K562 (cell line): ENCODE data around the gene HOXC12. TPM values are rescaled to one million over a fixed set of nuclear protein-coding genes. Genes with fewer than 3 reads are reported as not detected.

Experiments
- CBFA2T2 ChIP-seq: fragments of 450-650 bp; conservative IDR thresholded peaks from 2 replicates; pipeline ENCODE4 v1.6.1; 2017; ENCODE audit warnings: mild to moderate bottlenecking
- E2F6 ChIP-seq, 2 experiments: IDR thresholded peaks; 2 replicates each; pipeline ENCODE4 v1.6.1; 2011; ENCODE audit warnings: borderline replicate concordance in 1 of 2, control low read depth in 1 of 2, low read depth in 1 of 2, low read length in 1 of 2, mild to moderate bottlenecking in 1 of 2, mixed read lengths in 1 of 2, moderate library complexity in 1 of 2; ENCODE audit not compliant: insufficient read depth in 1 of 2, insufficient read length in 1 of 2, poor library complexity in 1 of 2, severe bottlenecking in 1 of 2; ENCODE audit errors: extremely low read depth in 1 of 2
- EZH2 ChIP-seq: IDR thresholded peaks from 2 replicates; pipeline ENCODE4 v1.6.1; 2012; ENCODE audit warnings: low read depth, mild to moderate bottlenecking, inconsistent platforms, low read length, borderline replicate concordance
- FOXM1 ChIP-seq, 2 experiments: fragments of 450-650 bp in 1 of 2; sonication (generic) in 1 of 2; formaldehyde crosslinking in 1 of 2; IDR thresholded peaks; 2 replicates each; pipeline versions ENCODE4 v1.6.1 to v1.9.0; 2017 to 2022; ENCODE audit warnings: low read depth in 2 of 2, mild to moderate bottlenecking in 2 of 2, missing genetic modification reagents in 1 of 2, moderate library complexity in 1 of 2
- KDM1A ChIP-seq, 2 experiments: fragments of 450-650 bp; IDR thresholded peaks; 2 replicates each; pipeline ENCODE4 v1.6.1; 2016; ENCODE audit warnings: mild to moderate bottlenecking in 2 of 2
- LEF1 ChIP-seq: fragments of 450-650 bp; IDR thresholded peaks from 2 replicates; pipeline ENCODE4 v1.6.1; 2016; ENCODE audit warnings: mild to moderate bottlenecking
- MAZ ChIP-seq, 2 experiments: fragments of 450-650 bp in 1 of 2; sonication (generic) in 1 of 2; formaldehyde crosslinking; IDR thresholded peaks in 1 of 2; conservative IDR thresholded peaks in 1 of 2; 2 replicates each; pipeline versions ENCODE4 v1.4.0 to v1.5.0; 2020; ENCODE audit warnings: mild to moderate bottlenecking in 1 of 2, missing genetic modification reagents in 1 of 2
- MTA1 ChIP-seq: fragments of 450-650 bp; IDR thresholded peaks from 2 replicates; pipeline ENCODE4 v1.6.1; 2017; ENCODE audit warnings: borderline replicate concordance
- PBX2 ChIP-seq, 2 experiments: IDR thresholded peaks in 1 of 2; conservative IDR thresholded peaks in 1 of 2; 2 replicates each; pipeline ENCODE4 v1.6.1; 2016; ENCODE audit warnings: low read depth in 2 of 2, mild to moderate bottlenecking in 1 of 2, missing compliant biosample characterization in 1 of 2, missing genetic modification characterization in 1 of 2, moderate library complexity in 1 of 2
- SPI1 ChIP-seq: IDR thresholded peaks from 2 replicates; pipeline ENCODE4 v1.6.1; 2011; ENCODE audit warnings: low read depth, low read length, control low read depth, borderline replicate concordance
- TCF15 ChIP-seq: fragments of 250-450 bp; sonication (Bioruptor Pico); IDR thresholded peaks from 2 replicates; pipeline ENCODE4 v1.8.0; 2022; ENCODE audit warnings: moderate library complexity, mild to moderate bottlenecking, inconsistent platforms
- ZNF444 ChIP-seq: fragments of 250-450 bp; sonication (Bioruptor Pico); IDR thresholded peaks from 2 replicates; pipeline ENCODE4 v1.4.0; 2020; ENCODE audit warnings: mild to moderate bottlenecking, moderate library complexity
- polyA plus RNA-seq, 8 experiments: library from polyadenylated mRNA; depleted of rRNA in 4 of 8; stranded (reverse) in 5 of 8; unstranded in 3 of 8; fragments of >200 nt; fragmentation: Nextera tagmentation in 2 of 8; fragmentation: Illumina TruSeq in 1 of 8; extraction: Ambion mirVana in 2 of 8; extraction: Trizol in 1 of 8; gene quantifications; 2 replicates each; pipeline versions ENCODE4 v1.2.1 to v1.2.3, GENCODE V29; 2011 to 2014; ENCODE audit warnings: inconsistent platforms in 1 of 8, missing spikeins in 1 of 8
- total RNA-seq, 7 experiments: library from RNA; depleted of rRNA in 6 of 7; stranded (reverse); fragments of >200 nt in 6 of 7; fragmentation: Illumina TruSeq in 2 of 7; extraction: Trizol in 2 of 7; gene quantifications; 2 replicates each; pipeline versions ENCODE4 v1.2.1 to v1.2.3, GENCODE V29; 2011 to 2021; ENCODE audit warnings: low replicate concordance in 1 of 7
- TF ChIP-seq, protein P1 (sequence below): IDR thresholded peaks from 2 replicates; pipeline ENCODE4 v1.6.1; 2014; ENCODE audit warnings: antibody characterized with exemption

The HOXC12 gene
- total and polyA plus RNA-seq, 9 of the 15 experiments (the other 6 are each of a cell fraction or from before 2014, with no cell fraction given), result 0.04 to 0.36 (median 0.11) TPM; not detected in 1

DNA sequence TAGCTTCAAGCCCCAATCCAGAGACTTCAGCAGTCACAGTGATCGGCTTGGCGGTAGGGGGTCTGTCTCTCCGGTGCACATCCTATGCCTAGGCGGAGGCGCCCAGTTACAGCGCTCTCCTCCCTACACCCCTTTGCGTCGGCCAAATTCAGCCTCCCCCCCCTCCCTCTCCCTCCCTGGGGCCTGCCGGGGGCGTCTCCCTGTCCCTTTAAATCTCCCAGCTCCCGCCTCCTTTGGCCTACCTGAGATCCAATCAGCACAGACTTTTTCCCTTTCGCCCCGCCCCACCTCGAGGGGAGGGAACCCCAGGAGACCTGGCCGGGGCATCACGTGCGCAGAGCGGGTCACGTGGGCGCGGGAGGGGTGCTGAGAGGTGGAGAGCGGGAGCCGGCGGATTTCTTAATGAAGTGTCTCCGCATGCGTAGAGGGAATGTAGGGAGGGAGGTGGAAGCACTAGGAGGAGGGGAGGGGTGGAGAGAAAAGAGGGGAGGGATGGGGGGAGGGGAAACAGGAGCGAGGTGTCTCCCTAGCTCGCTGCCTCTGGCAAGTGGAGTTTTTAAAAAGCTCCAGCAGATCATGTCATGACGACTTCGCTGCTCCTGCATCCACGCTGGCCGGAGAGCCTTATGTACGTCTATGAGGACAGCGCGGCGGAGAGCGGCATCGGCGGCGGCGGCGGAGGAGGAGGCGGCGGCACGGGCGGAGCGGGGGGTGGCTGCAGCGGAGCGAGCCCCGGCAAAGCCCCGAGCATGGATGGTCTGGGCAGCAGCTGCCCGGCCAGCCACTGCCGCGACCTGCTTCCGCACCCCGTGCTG is 16.2 kb upstream of the HOXC12 start, which contains the start of gene HOXC13 (continued):
- TF ChIP-seq KDM1A (IDR thresholded peaks at IDR 0.05) (peak in 1 of 2 experiments; percentile 70; a peak in 1 of 4 replicates), SPI1 (0 out of 2 replicates have a peak, but pooled peaks have one; percentile 29), EZH2 (no peak), MTA1 (peak; percentile 50; the same call in 1 of the 2 replicates), PBX2 (CRISPR knock-in tag; IDR thresholded peaks at IDR 0.05; ENCODE audit: low read depth) (no peak), PBX2 (tag; conservative IDR thresholded peaks at IDR 0.05; ENCODE audit: low read depth) (peak; percentile 46; the same call in 1 of the 2 replicates), ZNF444 (CRISPR knock-in tag) (peak; percentile 49; the same call in 1 of the 2 replicates), FOXM1 (IDR thresholded peaks at IDR 0.05; ENCODE audit: low read depth) (peak; percentile 40; the same call in 1 of the 2 replicates), FOXM1 (CRISPR knock-in tag; IDR thresholded peaks at IDR 0.05; ENCODE audit: low read depth) (no peak), LEF1 (peak; percentile 57; the same call in 1 of the 2 replicates), E2F6 (IDR thresholded peaks at IDR 0.05; ENCODE audit: borderline replicate concordance in 1 of 2, extremely low read depth in 1 of 2, insufficient read depth in 1 of 2, insufficient read length in 1 of 2, low read depth in 1 of 2, low read length in 1 of 2, poor library complexity in 1 of 2, severe bottlenecking in 1 of 2) (peak; percentile 85 to 97), MAZ (CRISPR knock-in tag; conservative IDR thresholded peaks at IDR 0.05 in 1 of 2, IDR thresholded peaks at IDR 0.05 in 1 of 2) (peak in 1 of 2 experiments; percentile 65; a peak in 2 of 4 replicates), TCF15 (CRISPR knock-in tag) (no peak), CBFA2T2 (peak; percentile 96)
- TF ChIP-seq, protein P1, sequence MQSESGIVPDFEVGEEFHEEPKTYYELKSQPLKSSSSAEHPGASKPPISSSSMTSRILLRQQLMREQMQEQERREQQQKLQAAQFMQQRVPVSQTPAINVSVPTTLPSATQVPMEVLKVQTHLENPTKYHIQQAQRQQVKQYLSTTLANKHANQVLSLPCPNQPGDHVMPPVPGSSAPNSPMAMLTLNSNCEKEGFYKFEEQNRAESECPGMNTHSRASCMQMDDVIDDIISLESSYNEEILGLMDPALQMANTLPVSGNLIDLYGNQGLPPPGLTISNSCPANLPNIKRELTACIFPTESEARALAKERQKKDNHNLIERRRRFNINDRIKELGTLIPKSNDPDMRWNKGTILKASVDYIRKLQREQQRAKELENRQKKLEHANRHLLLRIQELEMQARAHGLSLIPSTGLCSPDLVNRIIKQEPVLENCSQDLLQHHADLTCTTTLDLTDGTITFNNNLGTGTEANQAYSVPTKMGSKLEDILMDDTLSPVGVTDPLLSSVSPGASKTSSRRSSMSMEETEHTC, result peak; percentile 67; the same call in 1 of the 2 replicates
